Kidney epithelial cell (primary cell): ENCODE results near the gene IFT20. TPM values are rescaled to one million over a fixed set of nuclear protein-coding genes. Genes with fewer than 3 reads are reported as not detected.
"Not testable (repeated sequence)": the region's sequence is repeated elsewhere in the genome, so short reads cannot be mapped to it uniquely, and the experiment has no call there.

ENCODE experiments used
- DNase-seq: peaks from one replicate; pipeline ENCODE4 v3.0.0-alpha.2; 2010; ENCODE audit warnings: low read depth
- H3K27me3 ChIP-seq: 2 replicates; pipeline ENCODE4 v1.6.0; 2011; ENCODE audit warnings: low read length; ENCODE audit not compliant: control insufficient read depth, insufficient read depth
- H3K36me3 ChIP-seq: 2 replicates; pipeline ENCODE4 v1.5.1; 2011; ENCODE audit warnings: low read length; ENCODE audit not compliant: control insufficient read depth, insufficient read depth
- H3K4me3 ChIP-seq: 2 replicates; pipeline ENCODE4 v1.5.1; 2011; ENCODE audit warnings: low read depth, mild to moderate bottlenecking, control low read depth, low read length
- total RNA-seq: library from RNA; depleted of rRNA; stranded (reverse); fragments of >200 nt; gene quantifications from 2 replicates; pipeline ENCODE4 v1.2.3, GENCODE V29; 2015
- TF ChIP-seq, protein P1 (sequence below): IDR thresholded peaks from 2 replicates; pipeline ENCODE4 v1.5.1; 2011; ENCODE audit warnings: mild to moderate bottlenecking, moderate library complexity, low read length, control low read depth, inconsistent platforms; ENCODE audit not compliant: insufficient read depth, poor library complexity, severe bottlenecking

Gene IFT20
- total RNA-seq, 1 donor from 2014 or later = 39.7 TPM

DNA sequence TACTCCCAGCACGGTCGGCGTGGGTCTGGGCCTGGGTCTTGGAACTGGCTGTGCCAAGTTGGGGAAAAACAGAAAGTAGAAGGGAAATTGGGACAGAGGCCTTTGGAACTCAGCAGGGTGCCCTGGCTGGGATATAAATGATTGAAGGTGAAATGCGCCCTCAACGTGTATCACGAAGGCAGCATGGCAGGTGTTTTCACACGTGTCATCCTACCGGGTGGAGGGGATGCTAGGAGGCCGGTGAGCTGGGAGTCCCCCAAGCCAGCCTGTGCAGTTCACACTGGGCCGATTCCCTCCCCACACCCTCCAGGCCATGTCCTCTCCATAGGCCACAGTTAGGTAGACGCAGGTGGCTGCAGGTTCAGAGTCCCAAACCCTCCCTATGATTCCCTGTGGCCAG is 6.2 kb upstream of the IFT20 start:
- DNase-seq = no peak
- H3K27me3 ChIP-seq = no peaks in the 10 kb centered on the region
- peaks cover 4% of the 10 kb centered on the region for H3K36me3 ChIP-seq
- no peak overlapping the region for H3K4me3 ChIP-seq
- TF ChIP-seq, protein P1, sequence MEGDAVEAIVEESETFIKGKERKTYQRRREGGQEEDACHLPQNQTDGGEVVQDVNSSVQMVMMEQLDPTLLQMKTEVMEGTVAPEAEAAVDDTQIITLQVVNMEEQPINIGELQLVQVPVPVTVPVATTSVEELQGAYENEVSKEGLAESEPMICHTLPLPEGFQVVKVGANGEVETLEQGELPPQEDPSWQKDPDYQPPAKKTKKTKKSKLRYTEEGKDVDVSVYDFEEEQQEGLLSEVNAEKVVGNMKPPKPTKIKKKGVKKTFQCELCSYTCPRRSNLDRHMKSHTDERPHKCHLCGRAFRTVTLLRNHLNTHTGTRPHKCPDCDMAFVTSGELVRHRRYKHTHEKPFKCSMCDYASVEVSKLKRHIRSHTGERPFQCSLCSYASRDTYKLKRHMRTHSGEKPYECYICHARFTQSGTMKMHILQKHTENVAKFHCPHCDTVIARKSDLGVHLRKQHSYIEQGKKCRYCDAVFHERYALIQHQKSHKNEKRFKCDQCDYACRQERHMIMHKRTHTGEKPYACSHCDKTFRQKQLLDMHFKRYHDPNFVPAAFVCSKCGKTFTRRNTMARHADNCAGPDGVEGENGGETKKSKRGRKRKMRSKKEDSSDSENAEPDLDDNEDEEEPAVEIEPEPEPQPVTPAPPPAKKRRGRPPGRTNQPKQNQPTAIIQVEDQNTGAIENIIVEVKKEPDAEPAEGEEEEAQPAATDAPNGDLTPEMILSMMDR = no peak

DNA sequence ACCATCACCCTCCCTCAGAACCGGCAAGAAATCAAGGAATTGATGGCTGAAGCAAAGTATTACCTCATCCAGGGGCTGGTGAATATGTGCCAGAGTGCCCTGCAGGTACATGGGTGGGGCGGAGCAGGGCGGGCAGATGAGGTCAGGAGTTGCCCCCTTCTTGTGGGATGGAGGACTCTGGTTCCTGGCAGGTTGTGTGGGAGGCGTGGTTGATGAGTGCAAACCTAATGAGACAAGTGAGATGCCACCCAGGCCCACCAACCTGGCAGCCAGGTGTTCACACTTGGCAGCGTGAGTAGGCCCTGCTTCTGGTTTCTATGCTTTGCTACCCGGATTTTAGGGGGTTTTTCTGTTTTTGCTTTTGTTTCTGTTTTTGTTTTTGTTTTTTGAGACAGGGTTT is 5.1 kb upstream of the IFT20 start:
- H3K4me3 ChIP-seq = no peak overlapping the region
- H3K36me3 ChIP-seq = peaks cover 3% of the 10 kb centered on the region
- no peak for DNase-seq
- TF ChIP-seq, protein P1 = no peak
- no peaks in the 10 kb centered on the region for H3K27me3 ChIP-seq

DNA sequence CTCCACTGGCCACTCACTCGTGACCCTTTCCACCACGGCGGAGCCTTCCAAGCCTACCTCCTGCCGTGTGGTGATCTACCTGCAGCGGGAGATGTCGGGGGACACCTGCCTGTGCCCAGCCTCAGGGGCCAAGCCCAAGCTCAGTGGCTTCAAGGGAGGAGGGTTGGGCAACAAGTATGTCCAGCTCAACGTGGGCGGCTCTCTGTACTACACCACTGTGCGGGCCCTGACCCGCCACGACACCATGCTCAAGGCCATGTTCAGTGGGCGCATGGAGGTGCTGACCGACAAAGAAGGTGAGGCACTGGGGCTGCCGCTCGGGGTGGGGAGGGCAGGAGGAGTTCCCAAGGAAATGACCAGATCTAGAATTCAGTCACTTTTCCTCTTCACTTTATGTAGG is 4.2 kb upstream of the IFT20 start:
- DNase-seq = no peak
- Histone ChIP-seq H3K4me3 (no peak overlapping the region), H3K27me3 (no peaks in the 10 kb centered on the region), H3K36me3 (peaks cover 3% of the 10 kb centered on the region)
- TF ChIP-seq, protein P1 = no peak

DNA sequence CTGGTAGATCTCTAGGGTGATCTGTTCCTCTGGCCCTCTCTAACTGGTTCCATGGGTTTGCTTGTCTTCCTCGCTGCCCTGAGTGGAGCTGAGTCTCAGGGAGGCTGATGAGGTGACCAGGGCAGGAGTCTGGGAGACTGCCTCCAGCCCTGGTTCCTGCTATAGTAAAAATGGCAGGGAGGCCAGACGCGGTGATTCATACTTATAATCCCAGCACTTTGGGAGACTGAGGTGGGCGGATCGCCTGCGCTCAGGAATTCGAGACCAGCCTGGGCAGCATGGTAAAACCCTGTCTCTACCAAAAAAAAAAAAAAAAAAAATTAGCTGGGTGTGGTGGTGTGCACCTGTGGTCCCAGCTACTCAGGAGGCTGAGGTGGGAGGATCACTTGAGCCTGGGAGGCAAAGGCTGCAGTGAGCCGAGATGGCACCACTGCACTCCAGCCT is 3.5 kb upstream of the IFT20 start:
- not testable (repeated sequence) for H3K4me3 ChIP-seq, H3K36me3 ChIP-seq, H3K27me3 ChIP-seq, DNase-seq

DNA sequence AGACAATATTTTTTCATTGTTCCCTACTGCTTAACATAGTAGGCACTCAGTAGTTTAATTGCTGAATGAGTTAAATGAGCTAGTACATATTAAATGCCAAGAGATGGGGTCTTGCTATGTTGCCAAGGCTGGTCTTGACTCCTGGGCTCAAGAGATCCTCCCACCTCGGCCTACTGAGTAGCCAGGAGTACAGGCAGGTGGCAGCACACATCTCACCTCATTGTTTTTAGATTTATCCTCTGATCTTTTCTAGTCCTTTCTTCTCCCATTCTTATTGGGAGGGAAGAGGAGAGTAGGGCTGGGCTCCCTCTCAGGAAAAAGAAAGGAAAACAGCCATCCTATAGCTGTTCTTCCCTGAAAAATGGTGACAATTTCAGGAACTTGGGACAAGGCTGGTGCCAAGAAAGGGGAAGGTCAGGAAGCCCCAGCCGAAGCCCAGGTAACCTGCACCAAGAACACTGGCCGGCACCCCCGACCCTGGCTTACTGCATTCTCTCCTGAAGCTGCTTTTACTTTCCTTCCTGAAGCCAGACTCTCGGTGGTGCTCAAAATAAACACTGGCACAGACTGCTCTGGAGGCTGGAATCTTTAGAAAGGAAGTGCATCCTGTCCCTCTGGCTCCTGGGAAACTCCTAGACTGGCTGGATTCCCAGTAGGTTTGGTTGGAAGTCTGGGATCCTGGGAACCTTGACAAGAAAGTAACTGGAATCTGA is 2.9 kb upstream of the IFT20 start:
- DNase-seq = no peak
- peaks cover 3% of the 10 kb centered on the region for H3K36me3 ChIP-seq
- H3K4me3 ChIP-seq = no peak overlapping the region
- TF ChIP-seq, protein P1 = no peak
- H3K27me3 ChIP-seq = no peaks in the 10 kb centered on the region

DNA sequence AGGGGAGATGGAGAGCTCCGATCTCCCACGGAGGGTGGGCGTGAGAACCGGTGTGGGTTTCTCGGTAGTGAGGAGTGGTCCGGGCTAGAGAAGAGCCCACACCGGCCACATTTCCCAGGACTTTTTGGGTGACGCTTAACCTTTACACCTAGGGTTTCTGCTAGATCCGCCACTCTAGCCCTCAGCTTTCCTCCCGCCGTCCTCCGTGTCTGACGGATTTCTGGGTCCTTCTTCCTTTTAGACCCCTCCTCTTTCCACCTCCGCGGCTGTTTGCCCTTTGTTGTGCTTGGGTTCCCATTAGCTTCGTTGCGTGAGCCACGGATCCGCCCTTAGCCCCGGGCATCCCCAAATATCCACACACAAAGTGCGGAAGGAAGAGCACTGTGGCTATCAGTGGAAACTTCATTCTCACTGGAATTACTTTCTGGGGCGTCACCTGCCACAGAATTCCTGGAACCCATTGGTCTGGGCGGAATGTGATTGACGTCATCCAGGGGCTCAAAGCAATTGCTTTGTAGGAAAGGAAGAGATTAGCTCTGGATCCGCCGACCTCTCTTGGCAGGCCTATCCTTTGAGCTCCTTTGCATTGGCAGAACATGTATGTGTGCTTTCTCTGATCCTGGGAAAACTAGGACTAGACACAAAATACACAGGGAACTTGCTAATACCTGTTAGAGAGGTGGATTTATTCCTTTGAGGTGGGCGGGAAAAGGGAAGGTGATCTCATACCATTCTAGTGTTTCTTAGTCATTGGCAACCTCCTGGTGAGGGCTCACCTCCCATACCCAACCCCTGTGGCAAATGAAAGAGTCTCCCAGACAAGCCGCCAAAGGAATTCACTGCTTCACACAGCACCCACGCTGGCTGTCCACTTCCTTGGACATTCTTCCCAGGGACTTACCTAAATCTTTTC is 943 bp upstream of the IFT20 start:
- peak; percentile 86 for DNase-seq
- Histone ChIP-seq H3K27me3 (no peaks in the 10 kb centered on the region), H3K36me3 (peaks cover 2% of the 10 kb centered on the region), H3K4me3 (peak overlapping the region; percentile 100)
- TF ChIP-seq, protein P1 = no peak
